Memory B cell (primary cell): Measurements from ENCODE around the gene TM4SF20.
A peak's percentile ranks its signal among the peaks of the same experiment; 100 is the strongest.

Experiments used
- ATAC-seq: fragments of 150-1000 bp; cut with Tn5 transposase; 2 replicates; pipeline ENCODE4 v1.10.0; 2021; ENCODE audit warnings: low read depth, mild to moderate bottlenecking, moderate library complexity
- DNase-seq, 2 donors: peaks; one replicate each; pipeline ENCODE4 v3.0.0; 2022; ENCODE audit warnings: low spot score in 2 of 2
- H3K27ac Mint-ChIP-seq: one replicate; pipeline ENCODE4 v1.8.0; 2022; ENCODE audit warnings: mild to moderate bottlenecking, moderate library complexity, mixed read lengths
- H3K27me3 Mint-ChIP-seq: one replicate; pipeline ENCODE4 v1.8.0; 2022; ENCODE audit warnings: mixed read lengths
- H3K36me3 Mint-ChIP-seq: one replicate; pipeline ENCODE4 v1.8.0; 2022; ENCODE audit warnings: mild to moderate bottlenecking, mixed read lengths
- H3K4me1 Mint-ChIP-seq: one replicate; pipeline ENCODE4 v1.8.0; 2022; ENCODE audit warnings: mixed read lengths
- H3K4me3 Mint-ChIP-seq: one replicate; pipeline ENCODE4 v1.8.0; 2022; ENCODE audit warnings: mild to moderate bottlenecking, moderate library complexity, mixed read lengths
- H3K9me3 Mint-ChIP-seq: one replicate; pipeline ENCODE4 v1.8.0; 2022; ENCODE audit warnings: mixed read lengths

TM4SF20 gene

GRCh38 chr2:227407591-227408151 is 28.6 kb upstream of the TM4SF20 start:
- no peak overlapping the region for H3K27ac Mint-ChIP-seq
- H3K4me1 Mint-ChIP-seq = peaks cover 32% of the 10 kb centered on the region

GRCh38 chr2:227406177-227407031 is 27.3 kb upstream of the TM4SF20 start:
- H3K27me3 Mint-ChIP-seq = no peaks in the 10 kb centered on the region
- peaks cover 23% of the 10 kb centered on the region for H3K4me1 Mint-ChIP-seq
- no peaks in the 10 kb centered on the region for H3K9me3 Mint-ChIP-seq
- H3K4me3 Mint-ChIP-seq = no peak overlapping the region
- no peaks in the 10 kb centered on the region for H3K36me3 Mint-ChIP-seq
- no peak for DNase-seq
- no peak for ATAC-seq
- peak overlapping the region; percentile 48 for H3K27ac Mint-ChIP-seq

More at GRCh38 chr2:227407591-227408151, 28.6 kb upstream of the TM4SF20 start:
- no peaks in the 10 kb centered on the region for H3K36me3 Mint-ChIP-seq
- no peak for DNase-seq
- no peaks in the 10 kb centered on the region for H3K9me3 Mint-ChIP-seq
- H3K4me3 Mint-ChIP-seq = no peak overlapping the region
- H3K27me3 Mint-ChIP-seq = no peaks in the 10 kb centered on the region
- ATAC-seq = no peak

GRCh38 chr2:227404585-227405271 is 25.6 kb upstream of the TM4SF20 start:
- Mint-ChIP-seq H3K36me3 (no peaks in the 10 kb centered on the region), H3K27me3 (peaks cover 2% of the 10 kb centered on the region), H3K4me1 (peaks cover 22% of the 10 kb centered on the region), H3K4me3 (no peak overlapping the region), H3K27ac (no peak overlapping the region), H3K9me3 (no peaks in the 10 kb centered on the region)
- DNase-seq = peak in 1 of 2 donors; percentile 18
- peak; percentile 92 for ATAC-seq

- Mint-ChIP-seq H3K4me1 (peaks cover 24% of the 10 kb centered on the region), H3K9me3 (no peaks in the 10 kb centered on the region), H3K27me3 (peaks cover 2% of the 10 kb centered on the region), H3K4me3 (no peak overlapping the region), H3K36me3 (no peaks in the 10 kb centered on the region), H3K27ac (peak overlapping the region; percentile 28)
- no peak for DNase-seq
- no peak for ATAC-seq
Observed at GRCh38 chr2:227402959-227403358, 23.9 kb upstream of the TM4SF20 start.

- Mint-ChIP-seq H3K4me3 (no peak overlapping the region), H3K4me1 (peaks cover 26% of the 10 kb centered on the region), H3K27ac (no peak overlapping the region), H3K27me3 (peaks cover 2% of the 10 kb centered on the region), H3K36me3 (no peaks in the 10 kb centered on the region), H3K9me3 (no peaks in the 10 kb centered on the region)
- ATAC-seq = no peak
- no peak for DNase-seq
Observed at GRCh38 chr2:227402321-227402720, 23.2 kb upstream of the TM4SF20 start.

- Mint-ChIP-seq H3K36me3 (no peaks in the 10 kb centered on the region), H3K27ac (no peak overlapping the region), H3K9me3 (no peaks in the 10 kb centered on the region), H3K4me3 (no peak overlapping the region), H3K27me3 (peaks cover 2% of the 10 kb centered on the region), H3K4me1 (peaks cover 24% of the 10 kb centered on the region)
- DNase-seq (no peak), ATAC-seq (no peak)
Observed at GRCh38 chr2:227401550-227401949, 22.4 kb upstream of the TM4SF20 start.

- Mint-ChIP-seq H3K9me3 (no peaks in the 10 kb centered on the region), H3K27ac (no peak overlapping the region), H3K4me1 (peaks cover 17% of the 10 kb centered on the region), H3K36me3 (no peaks in the 10 kb centered on the region), H3K27me3 (peaks cover 2% of the 10 kb centered on the region), H3K4me3 (no peak overlapping the region)
- ATAC-seq = no peak
- no peak for DNase-seq
Observed at GRCh38 chr2:227398684-227399670, 19.9 kb upstream of the TM4SF20 start.

- H3K27ac Mint-ChIP-seq = no peak overlapping the region
- peaks cover 21% of the 10 kb centered on the region for H3K4me1 Mint-ChIP-seq
- no peaks in the 10 kb centered on the region for H3K36me3 Mint-ChIP-seq
- no peak for ATAC-seq
- H3K9me3 Mint-ChIP-seq = no peaks in the 10 kb centered on the region
- no peak overlapping the region for H3K4me3 Mint-ChIP-seq
- DNase-seq = no peak
- peaks cover 2% of the 10 kb centered on the region for H3K27me3 Mint-ChIP-seq
Observed at GRCh38 chr2:227397562-227397961, 18.5 kb upstream of the TM4SF20 start.

GRCh38 chr2:227395556-227395955 is 16.4 kb upstream of the TM4SF20 start:
- H3K27me3 Mint-ChIP-seq = no peaks in the 10 kb centered on the region
- peaks cover 21% of the 10 kb centered on the region for H3K4me1 Mint-ChIP-seq
- no peak for DNase-seq
- ATAC-seq = no peak
- no peaks in the 10 kb centered on the region for H3K36me3 Mint-ChIP-seq
- no peak overlapping the region for H3K4me3 Mint-ChIP-seq
- no peaks in the 10 kb centered on the region for H3K9me3 Mint-ChIP-seq
- no peak overlapping the region for H3K27ac Mint-ChIP-seq

- no peak for DNase-seq
- Mint-ChIP-seq H3K4me3 (no peak overlapping the region), H3K36me3 (no peaks in the 10 kb centered on the region), H3K27me3 (no peaks in the 10 kb centered on the region), H3K27ac (no peak overlapping the region), H3K9me3 (no peaks in the 10 kb centered on the region), H3K4me1 (peaks cover 18% of the 10 kb centered on the region)
- ATAC-seq = peak; percentile 55
Observed at GRCh38 chr2:227394401-227394800, 15.3 kb upstream of the TM4SF20 start.

- DNase-seq (no peak), ATAC-seq (no peak)
- peak overlapping the region; percentile 12 for H3K27ac Mint-ChIP-seq
- H3K36me3 Mint-ChIP-seq = no peaks in the 10 kb centered on the region
- no peaks in the 10 kb centered on the region for H3K9me3 Mint-ChIP-seq
- H3K4me3 Mint-ChIP-seq = no peak overlapping the region
- H3K27me3 Mint-ChIP-seq = no peaks in the 10 kb centered on the region
- H3K4me1 Mint-ChIP-seq = peaks cover 18% of the 10 kb centered on the region
Observed at GRCh38 chr2:227390468-227391256, 11.6 kb upstream of the TM4SF20 start.

- Mint-ChIP-seq H3K4me1 (peaks cover 14% of the 10 kb centered on the region), H3K9me3 (no peaks in the 10 kb centered on the region), H3K27ac (no peak overlapping the region), H3K36me3 (no peaks in the 10 kb centered on the region), H3K4me3 (no peak overlapping the region), H3K27me3 (no peaks in the 10 kb centered on the region)
- DNase-seq = no peak
- ATAC-seq = no peak
Observed at GRCh38 chr2:227389661-227390060, 10.6 kb upstream of the TM4SF20 start.

- Mint-ChIP-seq H3K9me3 (no peaks in the 10 kb centered on the region), H3K27ac (no peak overlapping the region), H3K4me1 (peaks cover 10% of the 10 kb centered on the region), H3K36me3 (no peaks in the 10 kb centered on the region), H3K4me3 (no peak overlapping the region), H3K27me3 (no peaks in the 10 kb centered on the region)
- no peak for ATAC-seq
- DNase-seq = no peak
Observed at GRCh38 chr2:227389231-227389630, 10.1 kb upstream of the TM4SF20 start.
